Keratinocyte (primary cell): ENCODE measurements around the gene LDB2. TPM values are rescaled to one million over a fixed set of nuclear protein-coding genes. Genes with fewer than 3 reads are reported as not detected.

Source experiments
- DNase-seq: peaks from one replicate; pipeline ENCODE4 v3.0.0-alpha.2; 2011; ENCODE audit warnings: low read depth, missing footprints, low spot score
- FAIRE-seq: peaks from 2 replicates; lab custom pipeline; 2011; peaks lifted over from hg19 to GRCh38; lab: Jason Lieb, UNC
- H2AFZ ChIP-seq: 2 replicates; pipeline ENCODE4 v1.6.0; 2012; ENCODE audit warnings: low read length, control low read depth, inconsistent platforms; ENCODE audit not compliant: control insufficient read depth
- H3K27ac ChIP-seq: 2 replicates; pipeline ENCODE4 v1.5.1; 2011; ENCODE audit warnings: low read length; ENCODE audit not compliant: control insufficient read depth, insufficient read depth
- H3K27me3 ChIP-seq: 3 replicates; pipeline ENCODE4 v1.6.0; 2011; ENCODE audit warnings: low read length; ENCODE audit not compliant: control insufficient read depth, insufficient read depth; ENCODE audit errors: extremely low read depth
- H3K36me3 ChIP-seq, 2 experiments: 2 replicates in 1 of 2; 3 replicates in 1 of 2; pipeline ENCODE4 v1.5.1; 2011; ENCODE audit warnings: low read length in 2 of 2, mild to moderate bottlenecking in 1 of 2; ENCODE audit not compliant: control insufficient read depth in 2 of 2, insufficient read depth in 2 of 2; ENCODE audit errors: extremely low read depth in 1 of 2
- H3K4me1 ChIP-seq: 3 replicates; pipeline ENCODE4 v1.5.1; 2011; ENCODE audit warnings: low read length; ENCODE audit not compliant: control insufficient read depth, insufficient read depth; ENCODE audit errors: extremely low read depth
- H3K4me2 ChIP-seq: 3 replicates; pipeline ENCODE4 v1.6.0; 2011; ENCODE audit warnings: low read depth, low read length; ENCODE audit not compliant: control insufficient read depth, insufficient read depth; ENCODE audit errors: extremely low read depth
- H3K4me3 ChIP-seq, 3 experiments: fragments of 200-600 bp in 1 of 3; sonication (generic) in 1 of 3; 2 replicates in 2 of 3; 3 replicates in 1 of 3; pipeline ENCODE4 v1.5.1; 2011 to 2016; ENCODE audit warnings: low read length in 3 of 3, mild to moderate bottlenecking in 3 of 3, control low read depth in 2 of 3, inconsistent platforms in 1 of 3, low read depth in 1 of 3, mixed read lengths in 1 of 3, mixed run types in 1 of 3, moderate library complexity in 1 of 3; ENCODE audit not compliant: control insufficient read depth in 2 of 3, insufficient read depth in 2 of 3; ENCODE audit errors: extremely low read depth in 1 of 3
- H3K79me2 ChIP-seq: 2 replicates; pipeline ENCODE4 v1.6.0; 2012; ENCODE audit warnings: low read length; ENCODE audit not compliant: control insufficient read depth, insufficient read depth
- H3K9ac ChIP-seq: 3 replicates; pipeline ENCODE4 v1.6.0; 2011; ENCODE audit warnings: low read length; ENCODE audit not compliant: control insufficient read depth, insufficient read depth; ENCODE audit errors: extremely low read depth
- H3K9me1 ChIP-seq: 3 replicates; pipeline ENCODE4 v1.6.0; 2011; ENCODE audit warnings: low read length; ENCODE audit not compliant: control insufficient read depth, insufficient read depth; ENCODE audit errors: extremely low read depth
- H3K9me3 ChIP-seq: 2 replicates; pipeline ENCODE4 v1.5.1; 2012; ENCODE audit warnings: low read depth, low read length; ENCODE audit not compliant: control insufficient read depth
- H4K20me1 ChIP-seq: 3 replicates; pipeline ENCODE4 v1.6.0; 2011; ENCODE audit warnings: low read length; ENCODE audit not compliant: control insufficient read depth, insufficient read depth; ENCODE audit errors: extremely low read depth
- EZH2 ChIP-seq: IDR thresholded peaks from one replicate; pipeline ENCODE4 v1.6.1; 2012; ENCODE audit warnings: inconsistent platforms, mild to moderate bottlenecking, low read length, moderate library complexity
- dilution Hi-C: fragments of 300-500 bp; cut with MboI; formaldehyde crosslinking; loops from one replicate; pipeline ENCODE4 v1.7.0; 2020; ENCODE audit warnings: low sequenced_read_pairs; ENCODE audit not compliant: extremely low pct_ligation_motif_present
- polyA plus RNA-seq, 5 experiments: library from polyadenylated mRNA; depleted of rRNA in 3 of 5; stranded (reverse) in 3 of 5; stranded (forward) in 1 of 5; unstranded in 1 of 5; fragments of >200 nt; gene quantifications; 1 replicate in 1 of 5; 2 replicates in 3 of 5; 3 replicates in 1 of 5; pipeline versions ENCODE4 v1.2.1 to v1.2.3, GENCODE V29; 2011 to 2012; ENCODE audit warnings: missing spikeins in 2 of 5, low read depth in 1 of 5, low replicate concordance in 1 of 5
- TF ChIP-seq, protein P1 (sequence below), 3 experiments: IDR thresholded peaks in 1 of 3; conservative IDR thresholded peaks in 1 of 3; optimal IDR thresholded peaks in 1 of 3; 2 replicates in 2 of 3; 3 replicates in 1 of 3; pipeline versions ENCODE3 to v1.5.1; 2011; ENCODE audit warnings: low read length in 3 of 3, mild to moderate bottlenecking in 3 of 3, moderate library complexity in 2 of 3, control low read depth in 1 of 3, inconsistent platforms in 1 of 3; ENCODE audit not compliant: insufficient read depth in 2 of 3; ENCODE audit errors: extremely low read depth in 1 of 3

Gene LDB2
- polyA plus RNA-seq, 1 donor (not counting 4 experiments of a cell fraction or from before 2014, with no cell fraction given), result not detected

DNA sequence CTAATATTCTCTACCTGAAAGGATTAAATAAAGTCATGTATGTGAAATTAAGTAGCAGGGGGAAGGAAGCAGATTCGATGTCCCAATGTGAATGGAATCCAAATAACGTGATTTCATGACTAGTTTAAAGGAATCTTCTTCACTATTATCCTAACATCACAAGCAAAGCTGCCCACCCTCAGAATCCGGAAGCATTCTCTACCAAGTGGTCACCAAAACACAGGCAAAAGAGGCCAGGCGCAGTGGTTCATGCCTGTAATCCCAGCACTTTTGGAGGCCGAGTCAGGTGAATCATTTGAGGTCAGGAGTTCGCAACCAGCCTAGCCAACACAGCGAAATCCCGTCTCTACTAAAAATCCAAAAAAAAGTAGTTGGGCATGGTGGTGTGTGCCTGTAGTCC is 212.9 kb downstream of the LDB2 start:
- H3K9me1 ChIP-seq, result no peaks in the 10 kb centered on the region
- H4K20me1 ChIP-seq, result no peaks in the 10 kb centered on the region
- no peak overlapping the region for H3K9ac ChIP-seq
- H3K4me1 ChIP-seq, result no peaks in the 10 kb centered on the region
- dilution Hi-C loops, result no loop called here
- H3K27ac ChIP-seq, result no peak overlapping the region
- H2AFZ ChIP-seq, result no peak overlapping the region
- FAIRE-seq (no peak), DNase-seq (no peak)
- no peaks in the 10 kb centered on the region for H3K27me3 ChIP-seq
- no peaks in the 10 kb centered on the region for H3K36me3 ChIP-seq
- no peak overlapping the region for H3K4me3 ChIP-seq
- TF ChIP-seq, protein P1, sequence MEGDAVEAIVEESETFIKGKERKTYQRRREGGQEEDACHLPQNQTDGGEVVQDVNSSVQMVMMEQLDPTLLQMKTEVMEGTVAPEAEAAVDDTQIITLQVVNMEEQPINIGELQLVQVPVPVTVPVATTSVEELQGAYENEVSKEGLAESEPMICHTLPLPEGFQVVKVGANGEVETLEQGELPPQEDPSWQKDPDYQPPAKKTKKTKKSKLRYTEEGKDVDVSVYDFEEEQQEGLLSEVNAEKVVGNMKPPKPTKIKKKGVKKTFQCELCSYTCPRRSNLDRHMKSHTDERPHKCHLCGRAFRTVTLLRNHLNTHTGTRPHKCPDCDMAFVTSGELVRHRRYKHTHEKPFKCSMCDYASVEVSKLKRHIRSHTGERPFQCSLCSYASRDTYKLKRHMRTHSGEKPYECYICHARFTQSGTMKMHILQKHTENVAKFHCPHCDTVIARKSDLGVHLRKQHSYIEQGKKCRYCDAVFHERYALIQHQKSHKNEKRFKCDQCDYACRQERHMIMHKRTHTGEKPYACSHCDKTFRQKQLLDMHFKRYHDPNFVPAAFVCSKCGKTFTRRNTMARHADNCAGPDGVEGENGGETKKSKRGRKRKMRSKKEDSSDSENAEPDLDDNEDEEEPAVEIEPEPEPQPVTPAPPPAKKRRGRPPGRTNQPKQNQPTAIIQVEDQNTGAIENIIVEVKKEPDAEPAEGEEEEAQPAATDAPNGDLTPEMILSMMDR (optimal IDR thresholded peaks at IDR 0.05 in 1 of 3, IDR thresholded peaks at IDR 0.05 in 1 of 3, conservative IDR thresholded peaks at IDR 0.05 in 1 of 3; ENCODE audit: extremely low read depth in 1 of 3, insufficient read depth in 2 of 3, low read length in 3 of 3), result no peak
- TF ChIP-seq EZH2, result no peak
- no peaks in the 10 kb centered on the region for H3K79me2 ChIP-seq
- no peak overlapping the region for H3K4me2 ChIP-seq
- no peaks in the 10 kb centered on the region for H3K9me3 ChIP-seq

DNA sequence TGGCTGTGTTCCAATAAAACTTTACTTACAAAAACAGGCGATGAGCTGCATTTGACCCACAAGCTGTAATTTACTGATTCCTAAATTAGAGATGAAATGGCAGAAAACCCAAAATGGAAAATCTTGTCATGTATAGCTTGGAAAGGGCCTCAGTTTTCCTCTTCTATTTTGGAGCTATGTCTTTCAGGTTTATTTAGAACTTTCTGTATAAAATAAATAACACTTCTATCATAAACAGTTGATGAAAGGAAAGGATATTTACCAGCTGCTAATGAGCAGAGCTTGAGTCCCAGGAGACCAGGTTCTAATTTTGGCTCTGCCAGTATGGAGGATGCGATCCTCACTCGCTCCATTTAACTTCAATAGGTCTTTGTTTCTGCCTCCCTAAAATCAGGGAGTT is 213.5 kb downstream of the LDB2 start:
- H3K9ac ChIP-seq, result no peak overlapping the region
- TF ChIP-seq EZH2, result no peak
- TF ChIP-seq, protein P1 (optimal IDR thresholded peaks at IDR 0.05 in 1 of 3, IDR thresholded peaks at IDR 0.05 in 1 of 3, conservative IDR thresholded peaks at IDR 0.05 in 1 of 3; ENCODE audit: extremely low read depth in 1 of 3, insufficient read depth in 2 of 3, low read length in 3 of 3), result no peak
- H3K9me3 ChIP-seq, result no peaks in the 10 kb centered on the region
- H3K79me2 ChIP-seq, result no peaks in the 10 kb centered on the region
- H3K27ac ChIP-seq, result no peak overlapping the region
- no peak overlapping the region for H2AFZ ChIP-seq
- dilution Hi-C loops, result no loop called here
- H3K4me3 ChIP-seq, result no peak overlapping the region
- DNase-seq (no peak), FAIRE-seq (no peak)
- no peak overlapping the region for H3K4me2 ChIP-seq
- no peaks in the 10 kb centered on the region for H3K9me1 ChIP-seq
- no peaks in the 10 kb centered on the region for H3K27me3 ChIP-seq
- no peaks in the 10 kb centered on the region for H3K36me3 ChIP-seq
- no peaks in the 10 kb centered on the region for H3K4me1 ChIP-seq
- H4K20me1 ChIP-seq, result no peaks in the 10 kb centered on the region
